ENCODE data around the gene NELL2.

GRCh38 chr12:44748950-44749468, 127.1 kb downstream of the NELL2 start:
- TF ChIP-seq TAF1 (IDR thresholded peaks at IDR 0.05; ENCODE audit: borderline replicate concordance, low read depth, low read length), result no peak
- no peak for TF ChIP-seq POLR2AphosphoS5 (IDR thresholded peaks at IDR 0.05; ENCODE audit: low read depth, low read length)
- TF ChIP-seq, protein P1, sequence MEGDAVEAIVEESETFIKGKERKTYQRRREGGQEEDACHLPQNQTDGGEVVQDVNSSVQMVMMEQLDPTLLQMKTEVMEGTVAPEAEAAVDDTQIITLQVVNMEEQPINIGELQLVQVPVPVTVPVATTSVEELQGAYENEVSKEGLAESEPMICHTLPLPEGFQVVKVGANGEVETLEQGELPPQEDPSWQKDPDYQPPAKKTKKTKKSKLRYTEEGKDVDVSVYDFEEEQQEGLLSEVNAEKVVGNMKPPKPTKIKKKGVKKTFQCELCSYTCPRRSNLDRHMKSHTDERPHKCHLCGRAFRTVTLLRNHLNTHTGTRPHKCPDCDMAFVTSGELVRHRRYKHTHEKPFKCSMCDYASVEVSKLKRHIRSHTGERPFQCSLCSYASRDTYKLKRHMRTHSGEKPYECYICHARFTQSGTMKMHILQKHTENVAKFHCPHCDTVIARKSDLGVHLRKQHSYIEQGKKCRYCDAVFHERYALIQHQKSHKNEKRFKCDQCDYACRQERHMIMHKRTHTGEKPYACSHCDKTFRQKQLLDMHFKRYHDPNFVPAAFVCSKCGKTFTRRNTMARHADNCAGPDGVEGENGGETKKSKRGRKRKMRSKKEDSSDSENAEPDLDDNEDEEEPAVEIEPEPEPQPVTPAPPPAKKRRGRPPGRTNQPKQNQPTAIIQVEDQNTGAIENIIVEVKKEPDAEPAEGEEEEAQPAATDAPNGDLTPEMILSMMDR (IDR thresholded peaks at IDR 0.05), result no peak
- TF ChIP-seq MAX (IDR thresholded peaks at IDR 0.05; ENCODE audit: low read depth), result no peak
- no peak for TF ChIP-seq NRF1 (IDR thresholded peaks at IDR 0.05; ENCODE audit: low read depth, low read length)
- TF ChIP-seq ZBTB33 (IDR thresholded peaks at IDR 0.05; ENCODE audit: borderline replicate concordance, low read depth), result no peak
- TF ChIP-seq RCOR1 (IDR thresholded peaks at IDR 0.05; ENCODE audit: low read length), result no peak
- no peak for TF ChIP-seq GABPA (IDR thresholded peaks at IDR 0.05; ENCODE audit: low read depth)
- no peak for TF ChIP-seq EP300 (IDR thresholded peaks at IDR 0.05; ENCODE audit: borderline replicate concordance in 1 of 2, low read depth in 1 of 2, low read length in 1 of 2)
- TF ChIP-seq EZH2phosphoT487 (IDR thresholded peaks at IDR 0.05; ENCODE audit: borderline replicate concordance, low read depth), result no peak
- no peak for TF ChIP-seq FOXM1 (IDR thresholded peaks at IDR 0.05; ENCODE audit: low read depth)
- TF ChIP-seq RAD21 (IDR thresholded peaks at IDR 0.05; ENCODE audit: low read length), result no peak
- no peak for TF ChIP-seq TEAD4 (IDR thresholded peaks at IDR 0.05; ENCODE audit: borderline replicate concordance, insufficient read depth)
- TF ChIP-seq TCF12 (IDR thresholded peaks at IDR 0.05), result no peak

Data from SK-N-SH (cell line).